HG03066 (cell line): ENCODE results near the gene CENPU.
A peak's percentile ranks its signal among the peaks of the same experiment; 100 is the strongest.
"Not testable (repeated sequence)": the region's sequence is repeated elsewhere in the genome, so short reads cannot be mapped to it uniquely, and the experiment has no call there.

ENCODE experiments used
- ATAC-seq: cut with Tn5 transposase; IDR thresholded peaks from one replicate; pipeline ENCODE4 v1.9.1; 2021; ENCODE audit warnings: low read depth; ENCODE audit not compliant: unreplicated experiment

Gene CENPU

DNA sequence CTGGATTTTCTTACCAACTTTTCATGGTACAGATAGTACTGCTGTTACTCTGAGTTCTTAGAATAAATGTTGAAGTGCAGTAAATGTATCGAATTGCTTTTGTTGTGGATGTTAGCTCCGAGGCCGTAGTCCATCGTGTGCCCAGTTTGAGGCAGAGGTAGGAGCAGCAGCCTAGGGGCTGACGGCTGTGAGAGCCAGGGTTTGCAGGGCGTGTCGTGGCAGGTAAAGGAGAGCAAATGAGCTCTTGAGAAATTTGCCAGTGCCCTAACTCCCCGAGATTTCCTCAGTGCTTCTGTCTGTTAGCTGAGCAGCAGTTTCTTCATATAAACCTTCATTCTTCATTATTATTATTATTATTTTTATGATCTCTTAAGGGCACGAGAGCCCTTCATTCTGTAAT lies 62.8 kb downstream of the CENPU start:
- ATAC-seq: no peak

DNA sequence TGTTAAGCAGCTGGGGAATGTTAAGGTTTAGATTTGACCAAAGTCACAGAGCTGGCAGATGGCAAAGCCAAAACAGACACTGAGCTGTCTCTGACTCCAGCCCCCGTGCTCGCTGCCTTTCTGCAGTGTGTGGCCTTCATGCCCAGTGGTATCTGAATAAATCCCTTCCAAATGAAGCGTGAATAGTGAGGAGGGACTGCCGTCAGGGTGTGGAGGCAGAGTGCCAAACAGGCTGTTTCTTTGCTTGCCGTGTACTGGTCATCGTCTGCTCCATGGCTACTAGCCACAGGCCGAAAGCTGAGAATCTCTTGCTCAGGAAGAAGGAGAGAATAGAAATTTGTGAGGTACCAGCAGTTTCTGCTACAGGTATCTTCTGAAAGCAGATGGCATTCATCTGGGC lies 64.6 kb downstream of the CENPU start:
- ATAC-seq: no peak

GRCh38 chr4:184668511-184669114 lies 65.3 kb downstream of the CENPU start:
- no peak for ATAC-seq

DNA sequence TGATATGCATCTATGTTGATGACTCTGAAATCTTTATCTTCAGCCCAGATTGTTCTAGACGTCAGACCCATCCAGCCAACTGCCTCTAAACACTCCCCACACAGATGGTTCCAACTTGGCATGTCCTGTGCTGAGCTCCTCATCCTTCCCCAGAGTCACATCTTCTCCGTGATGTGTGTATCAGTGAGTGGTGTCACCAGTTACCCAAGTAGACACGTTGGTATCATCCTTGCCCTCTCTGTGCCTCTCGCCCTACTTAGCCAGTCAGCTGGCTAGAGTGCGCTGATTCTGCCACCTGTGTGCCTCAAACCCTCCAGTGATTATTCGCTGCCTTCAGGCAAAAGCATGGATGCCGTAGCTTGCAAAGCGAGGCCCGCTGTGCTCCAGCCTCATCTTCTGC lies 65.8 kb downstream of the CENPU start:
- no peak for ATAC-seq

GRCh38 chr4:184666670-184667069 lies 67.2 kb downstream of the CENPU start:
- no peak for ATAC-seq

GRCh38 chr4:184664445-184665210 lies 69.3 kb downstream of the CENPU start:
- no peak for ATAC-seq

GRCh38 chr4:184662236-184662635 lies 71.7 kb downstream of the CENPU start:
- ATAC-seq: no peak

GRCh38 chr4:184660978-184661377 lies 72.9 kb downstream of the CENPU start:
- no peak for ATAC-seq

- not testable (repeated sequence) for ATAC-seq
Measured at GRCh38 chr4:184657820-184658219, 76.1 kb downstream of the CENPU start.

DNA sequence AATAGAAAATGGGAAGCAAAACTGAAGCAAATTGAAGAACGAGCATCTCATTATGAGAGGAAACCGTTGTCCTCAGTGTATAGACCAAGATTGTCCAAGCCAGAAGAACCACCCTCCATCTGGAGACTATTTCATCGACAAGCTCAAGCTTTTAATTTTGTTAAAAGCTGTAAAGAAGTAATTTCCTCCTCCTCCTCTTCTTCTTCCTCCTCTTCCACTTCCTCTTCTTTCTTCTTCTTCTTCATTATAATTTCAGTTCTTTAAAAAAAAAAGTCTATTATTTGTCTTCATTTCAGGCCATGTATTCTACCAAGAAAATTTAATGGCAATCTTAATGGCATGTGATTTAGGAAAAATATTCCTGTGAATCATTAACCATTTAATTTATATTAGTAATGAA lies 76.8 kb downstream of the CENPU start:
- no peak for ATAC-seq

DNA sequence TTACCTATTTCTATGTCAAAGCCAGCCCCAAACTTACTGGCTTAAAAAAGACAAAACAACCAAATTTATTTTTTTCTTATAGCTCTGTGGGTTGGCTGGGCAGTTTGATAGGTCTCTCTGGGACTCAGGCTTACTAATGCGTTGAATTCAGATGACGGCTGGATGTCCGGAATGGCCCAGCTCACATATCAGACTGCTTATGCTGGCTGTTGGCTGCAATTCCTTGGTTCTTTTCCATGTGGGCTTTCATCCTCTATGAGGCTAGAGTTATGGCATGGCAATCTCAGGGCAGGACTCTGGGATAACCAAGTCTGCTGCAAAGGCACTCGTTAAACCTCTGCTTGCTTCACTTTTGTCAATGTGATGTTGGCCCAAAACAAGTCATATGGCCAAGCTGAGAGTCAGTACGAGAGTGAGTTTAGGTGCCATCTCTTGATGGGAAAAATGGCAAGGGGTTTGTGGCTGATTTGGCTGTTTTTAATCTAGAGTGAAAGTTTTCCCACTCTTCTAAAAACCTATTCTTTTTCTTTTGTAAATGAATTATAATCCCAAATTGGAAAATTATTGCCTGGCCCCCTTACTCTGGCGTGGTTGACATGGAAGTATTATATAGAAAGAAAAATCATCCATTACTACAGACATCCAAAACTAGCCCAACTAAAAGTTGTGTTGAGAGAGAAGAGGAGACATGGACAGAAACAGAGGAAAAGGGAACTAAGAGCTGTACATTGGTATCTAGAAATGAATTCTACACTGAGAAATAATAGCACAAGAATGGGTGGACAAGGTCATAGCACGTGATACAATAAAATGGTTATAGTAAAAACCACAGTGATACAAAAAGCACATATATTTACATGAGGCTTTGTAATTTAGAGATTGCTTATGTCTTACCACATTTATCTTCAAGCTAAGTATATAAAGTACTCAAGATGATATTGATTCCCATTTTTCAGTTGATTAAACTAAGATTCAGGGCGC lies 77.7 kb downstream of the CENPU start:
- ATAC-seq: no peak

- ATAC-seq: no peak
Measured at GRCh38 chr4:184653650-184654049, 80.2 kb downstream of the CENPU start.

GRCh38 chr4:184652681-184653080 lies 81.2 kb downstream of the CENPU start:
- not testable (repeated sequence) for ATAC-seq

GRCh38 chr4:184651899-184652298 lies 82.0 kb downstream of the CENPU start:
- ATAC-seq: no peak

- ATAC-seq: peak; percentile 12
Measured at GRCh38 chr4:184649971-184650855, 83.7 kb downstream of the CENPU start.

GRCh38 chr4:184649026-184649970 lies 84.6 kb downstream of the CENPU start, which contains the start of the genes CASP3 and PRIMPOL:
CASP3 (minus strand) TSS chr4:184649447; CDS start chr4:184638453, 10,994 bp downstream.
PRIMPOL (plus strand) TSS chr4:184649738; CDS start chr4:184657141, 7,403 bp downstream.
- ATAC-seq: peak; percentile 74

- peak; percentile 23 for ATAC-seq
Measured at GRCh38 chr4:184648313-184649025, 85.4 kb downstream of the CENPU start.

DNA sequence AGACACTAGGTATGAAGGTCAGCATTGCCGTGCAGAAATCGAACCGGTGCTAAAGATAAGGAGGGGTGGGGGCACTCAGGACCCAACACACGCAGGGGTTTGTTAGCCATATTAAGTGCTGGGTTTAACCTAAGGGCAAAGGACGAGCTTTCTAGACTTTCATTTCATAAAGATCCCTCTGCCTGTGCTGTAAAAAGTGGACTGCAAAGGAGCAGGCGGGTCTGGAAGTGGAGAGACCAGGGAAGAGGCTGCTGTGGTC lies 85.9 kb downstream of the CENPU start:
- ATAC-seq: no peak
